Lower lobe of right lung (tissue), 2 donors: Measurements from ENCODE around the gene SCN2B. TPM values are rescaled to one million over a fixed set of nuclear protein-coding genes. Genes with fewer than 3 reads are reported as not detected.
"Not testable (repeated sequence)": the region's sequence is repeated elsewhere in the genome, so short reads cannot be mapped to it uniquely, and the experiment has no call there.

Experiments
- ATAC-seq, 2 donors: fragments of 200-7000 bp; cut with Tn5 transposase; one replicate each; pipeline ENCODE4 v1.9.1; 2020 to 2022; ENCODE audit warnings: mild to moderate bottlenecking in 2 of 2, moderate library complexity in 2 of 2
- DNase-seq: peaks from one replicate; pipeline ENCODE4 v3.0.0-alpha.2; 2020
- H3K27ac ChIP-seq: fragments of 200-600 bp; one replicate; pipeline ENCODE4 v1.8.0; 2022
- H3K27me3 ChIP-seq: fragments of 200-600 bp; one replicate; pipeline ENCODE4 v1.8.0; 2022; ENCODE audit warnings: low read depth
- H3K36me3 ChIP-seq: fragments of 200-600 bp; one replicate; pipeline ENCODE4 v1.8.0; 2022; ENCODE audit warnings: mild to moderate bottlenecking
- H3K4me1 ChIP-seq: fragments of 200-600 bp; one replicate; pipeline ENCODE4 v1.8.0; 2022
- H3K4me3 ChIP-seq: fragments of 200-600 bp; one replicate; pipeline ENCODE4 v1.8.0; 2022; ENCODE audit warnings: mild to moderate bottlenecking
- H3K9me3 ChIP-seq: fragments of 200-600 bp; one replicate; pipeline ENCODE4 v1.8.0; 2022
- CTCF ChIP-seq: fragments of 200-600 bp; IDR thresholded peaks from one replicate; pipeline ENCODE4 v1.8.0; 2022; ENCODE audit warnings: antibody characterized with exemption, mild to moderate bottlenecking
- intact Hi-C: fragments of 100-400 bp; cut with DNase I; formaldehyde crosslinking; loops from one replicate; pipeline ENCODE4 v1.11.0; 2022
- total RNA-seq: library from RNA; stranded (reverse); fragmentation: NEBNext Ultra II Directional; extraction: Animal tissue kit (Norgen Biotek cat#: 25700); gene quantifications from one replicate; pipeline ENCODE4 v1.2.1, GENCODE V29; 2021
- donor health status: DM: no; HTN: yes; CAD: no; lungs with severe emphysema.

Gene SCN2B
- total RNA-seq, 1 donor from 2014 or later = 1.6 TPM

DNA sequence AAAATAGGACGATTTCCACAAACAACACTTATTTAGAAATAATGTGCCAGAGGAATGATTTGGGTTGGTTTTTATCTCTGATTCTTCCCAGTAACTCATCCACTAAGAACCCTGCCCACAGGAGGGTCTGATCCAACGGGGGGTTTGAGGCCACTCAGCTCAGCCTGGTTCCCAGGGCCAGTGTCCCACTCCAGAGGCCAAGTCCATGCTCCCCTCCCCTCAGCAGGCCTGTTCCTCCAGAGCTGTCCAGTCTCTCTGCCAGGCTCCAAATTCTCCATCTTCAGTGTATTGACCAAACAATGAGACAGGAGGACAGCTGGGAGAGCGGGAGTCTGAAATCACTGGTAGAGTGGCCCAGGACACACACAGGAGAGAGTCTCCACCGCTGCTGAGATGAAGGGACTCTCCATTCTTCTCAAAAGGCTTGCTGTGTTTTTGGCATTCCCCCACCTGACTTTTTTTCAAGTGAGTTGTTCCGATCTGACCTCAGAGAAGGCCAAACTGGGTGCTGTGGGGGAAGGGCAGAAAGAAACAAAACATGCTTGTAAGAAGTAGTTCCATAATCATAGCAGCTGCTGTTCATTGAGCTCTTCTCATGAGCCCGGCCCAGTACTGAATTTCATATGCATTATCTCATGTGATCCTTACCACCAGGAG is 17.6 kb upstream of the SCN2B start:
- ATAC-seq (peak in 1 of 2 donors; percentile 18), DNase-seq (no peak)
- no peaks in the 10 kb centered on the region for H3K27me3 ChIP-seq
- no peak overlapping the region for H3K4me3 ChIP-seq
- no peaks in the 10 kb centered on the region for H3K9me3 ChIP-seq
- H3K36me3 ChIP-seq = peaks cover 14% of the 10 kb centered on the region
- H3K27ac ChIP-seq = no peak overlapping the region
- H3K4me1 ChIP-seq = peaks cover 18% of the 10 kb centered on the region
- TF ChIP-seq CTCF = no peak
- intact Hi-C loops = no loop called here

DNA sequence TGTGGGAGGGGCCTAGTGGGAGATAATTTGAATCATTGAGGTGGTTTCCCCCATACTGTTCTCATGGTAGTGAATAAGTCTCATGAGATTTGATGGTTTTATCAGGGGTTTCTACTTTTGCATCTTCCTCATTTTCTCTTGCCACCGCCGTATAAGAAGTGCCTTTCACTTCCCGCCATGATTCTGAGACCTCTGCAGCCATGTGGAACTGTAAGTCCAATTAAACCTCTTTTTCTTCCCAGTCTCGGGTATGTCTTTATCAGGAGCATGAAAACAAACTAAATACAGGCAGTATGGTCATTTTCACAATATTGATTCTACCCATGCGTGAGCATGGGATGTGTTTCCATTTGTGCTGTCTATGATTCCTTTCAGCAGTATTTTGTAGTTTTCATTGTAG is 16.4 kb upstream of the SCN2B start:
- ATAC-seq, H3K27me3 ChIP-seq, H3K4me3 ChIP-seq, DNase-seq, H3K9me3 ChIP-seq, intact Hi-C loops, H3K27ac ChIP-seq: not testable (repeated sequence)
- Histone ChIP-seq H3K36me3 (peaks cover 14% of the 10 kb centered on the region), H3K4me1 (peaks cover 10% of the 10 kb centered on the region)

DNA sequence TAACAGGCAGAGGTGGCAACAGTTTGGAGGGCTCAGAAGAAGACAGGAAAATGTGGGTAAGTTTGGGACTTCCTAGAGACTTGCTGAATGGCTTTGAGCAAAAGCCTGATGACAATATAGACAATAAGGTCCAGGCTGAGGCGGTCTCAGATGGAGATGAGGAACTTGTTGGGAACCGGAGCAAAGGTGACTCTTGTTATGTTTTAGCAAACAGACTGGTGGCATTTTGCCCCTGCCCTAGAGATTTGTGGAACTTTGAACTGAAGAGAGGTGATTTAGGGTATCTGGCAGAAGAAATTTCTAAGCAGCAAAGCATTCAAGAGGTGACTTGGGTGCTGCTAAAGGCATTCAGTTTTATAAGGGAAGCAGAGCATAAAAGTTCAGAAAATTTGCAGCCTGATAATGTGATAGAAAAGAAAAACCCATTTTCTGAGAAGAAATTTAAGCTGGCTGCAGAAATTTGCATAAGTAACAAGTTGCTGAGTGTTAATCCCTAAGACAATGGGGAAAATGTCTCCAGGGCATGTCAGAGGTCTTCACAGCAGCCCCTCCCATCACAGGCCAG is 14.6 kb upstream of the SCN2B start:
- intact Hi-C loops, H3K27me3 ChIP-seq, H3K27ac ChIP-seq, H3K9me3 ChIP-seq, DNase-seq, H3K4me3 ChIP-seq, ATAC-seq: not testable (repeated sequence)
- peaks cover 15% of the 10 kb centered on the region for H3K4me1 ChIP-seq
- H3K36me3 ChIP-seq = peaks cover 14% of the 10 kb centered on the region

GRCh38 chr11:118186346-118187107 is 10.1 kb upstream of the SCN2B start:
- Histone ChIP-seq H3K4me1 (peaks cover 4% of the 10 kb centered on the region), H3K9me3 (no peaks in the 10 kb centered on the region), H3K27ac (no peak overlapping the region), H3K4me3 (no peak overlapping the region), H3K27me3 (no peaks in the 10 kb centered on the region), H3K36me3 (no peaks in the 10 kb centered on the region)
- no peak for DNase-seq
- TF ChIP-seq CTCF = no peak
- intact Hi-C loops = no loop called here
- ATAC-seq = peak in 1 of 2 donors; percentile 44

- Histone ChIP-seq H3K9me3 (no peaks in the 10 kb centered on the region), H3K4me1 (peaks cover 4% of the 10 kb centered on the region), H3K27ac (no peak overlapping the region), H3K27me3 (peaks cover 3% of the 10 kb centered on the region), H3K36me3 (no peaks in the 10 kb centered on the region), H3K4me3 (no peak overlapping the region)
- no peak for TF ChIP-seq CTCF
- DNase-seq (no peak), ATAC-seq (peak; percentile 48 to 77)
- intact Hi-C loops = no loop called here
These were observed 8.5 kb upstream of the SCN2B start for GRCh38 chr11:118184784-118185579.

DNA sequence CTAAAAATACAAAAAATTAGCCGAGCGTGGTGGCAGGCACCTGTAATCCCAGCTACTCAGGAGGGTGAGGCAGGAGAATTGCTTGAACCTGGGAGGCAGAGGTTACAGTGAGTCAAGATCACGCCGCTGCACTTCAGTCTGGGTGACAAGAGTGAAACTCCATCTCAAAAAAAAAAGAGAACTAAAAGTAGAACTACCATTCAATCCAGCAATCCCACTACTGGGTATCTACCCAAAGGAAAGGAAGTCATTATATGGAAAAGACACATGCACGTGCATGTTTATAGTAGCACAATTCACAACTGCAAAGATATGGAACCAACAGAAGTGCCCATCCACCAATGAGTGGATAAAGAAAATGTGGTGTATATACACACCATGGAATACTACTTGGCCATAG is 7.3 kb upstream of the SCN2B start:
- H3K27me3 ChIP-seq, DNase-seq, H3K4me1 ChIP-seq, intact Hi-C loops, H3K4me3 ChIP-seq, H3K9me3 ChIP-seq, ATAC-seq, H3K36me3 ChIP-seq, H3K27ac ChIP-seq: not testable (repeated sequence)
